HepG2 (cell line): Measurements from ENCODE around the gene CTDP1. TPM values are rescaled to one million over a fixed set of nuclear protein-coding genes. Genes with fewer than 3 reads are reported as not detected.

Experiments used
- CENPX ChIP-seq: sonication (generic); formaldehyde crosslinking; IDR thresholded peaks from 2 replicates; pipeline ENCODE4 v1.9.0; 2021; ENCODE audit warnings: mild to moderate bottlenecking, missing genetic modification reagents, moderate library complexity
- FOXP1 ChIP-seq, 2 experiments: fragments of 450-650 bp in 1 of 2; IDR thresholded peaks; 2 replicates each; pipeline ENCODE4 v1.6.1; 2017 to 2018; ENCODE audit warnings: antibody characterized with exemption in 1 of 2
- IKZF1 ChIP-seq: fragments of 450-650 bp; IDR thresholded peaks from 2 replicates; pipeline ENCODE4 v1.7.1; 2016
- JUN ChIP-seq: sonication (generic); formaldehyde crosslinking; IDR thresholded peaks from 2 replicates; pipeline ENCODE4 v1.4.0; 2020; ENCODE audit warnings: mild to moderate bottlenecking, missing genetic modification reagents
- KLF16 ChIP-seq, 2 experiments: sonication (generic) in 1 of 2; formaldehyde crosslinking in 1 of 2; IDR thresholded peaks; 2 replicates each; pipeline versions ENCODE4 v1.6.1 to v1.8.0; 2016 to 2023; ENCODE audit warnings: missing genetic modification reagents in 2 of 2, missing compliant biosample characterization in 1 of 2
- KLF6 ChIP-seq: IDR thresholded peaks from 2 replicates; pipeline ENCODE4 v1.8.0; 2016; ENCODE audit warnings: missing biosample characterization, missing genetic modification reagents
- LCORL ChIP-seq, 2 experiments: fragments of 450-650 bp in 1 of 2; sonication (generic) in 1 of 2; formaldehyde crosslinking in 1 of 2; IDR thresholded peaks; 2 replicates each; pipeline versions ENCODE4 v1.5.0 to v1.6.1; 2017 to 2020; ENCODE audit warnings: antibody characterized with exemption in 1 of 2, missing genetic modification reagents in 1 of 2
- MTF2 ChIP-seq: sonication (generic); formaldehyde crosslinking; IDR thresholded peaks from 2 replicates; pipeline ENCODE4 v1.5.0; 2020; ENCODE audit warnings: missing genetic modification reagents, borderline replicate concordance
- RARG ChIP-seq: sonication (generic); formaldehyde crosslinking; IDR thresholded peaks from 2 replicates; pipeline ENCODE4 v1.4.0; 2020; ENCODE audit warnings: low read depth, mild to moderate bottlenecking, missing genetic modification reagents
- RBFOX2 ChIP-seq: fragments of 200-400 bp; formaldehyde crosslinking; IDR thresholded peaks from 2 replicates; pipeline ENCODE4 v1.6.1; 2017; ENCODE audit warnings: low read depth, mild to moderate bottlenecking, low read length
- SSRP1 ChIP-seq: IDR thresholded peaks from 2 replicates; pipeline ENCODE4 v1.6.1; 2016; ENCODE audit warnings: control low read depth
- TGIF2 ChIP-seq: IDR thresholded peaks from 2 replicates; pipeline ENCODE4 v1.6.1; 2016; ENCODE audit warnings: control low read depth, missing compliant biosample characterization
- TOE1 ChIP-seq: sonication (generic); formaldehyde crosslinking; IDR thresholded peaks from 2 replicates; pipeline ENCODE4 v1.4.0; 2020; ENCODE audit warnings: mild to moderate bottlenecking, missing genetic modification reagents
- ZMAT3 ChIP-seq: sonication (generic); formaldehyde crosslinking; conservative IDR thresholded peaks from 2 replicates; pipeline ENCODE4 v1.7.0; 2021; ENCODE audit warnings: missing genetic modification reagents
- ZNF12 ChIP-seq: sonication (generic); formaldehyde crosslinking; IDR thresholded peaks from 2 replicates; pipeline ENCODE4 v1.5.0; 2020; ENCODE audit warnings: missing genetic modification reagents
- ZNF264 ChIP-seq: sonication (generic); formaldehyde crosslinking; IDR thresholded peaks from 2 replicates; pipeline ENCODE4 v1.4.0; 2020; ENCODE audit warnings: missing genetic modification reagents
- ZNF292 ChIP-seq: sonication (generic); formaldehyde crosslinking; IDR thresholded peaks from 2 replicates; pipeline ENCODE4 v1.8.1; 2022; ENCODE audit warnings: mild to moderate bottlenecking, low read depth, missing genetic modification reagents, borderline replicate concordance
- ZNF432 ChIP-seq: sonication (generic); formaldehyde crosslinking; IDR thresholded peaks from 2 replicates; pipeline ENCODE4 v1.5.0; 2020; ENCODE audit warnings: missing genetic modification reagents, mild to moderate bottlenecking, borderline replicate concordance
- ZNF570 ChIP-seq: sonication (generic); formaldehyde crosslinking; IDR thresholded peaks from 2 replicates; pipeline ENCODE4 v1.4.0; 2020; ENCODE audit warnings: mild to moderate bottlenecking, missing genetic modification reagents, borderline replicate concordance
- ZNF616 ChIP-seq: sonication (generic); formaldehyde crosslinking; IDR thresholded peaks from 2 replicates; pipeline ENCODE4 v1.5.0; 2020; ENCODE audit warnings: low read depth, mild to moderate bottlenecking, missing genetic modification reagents
- ZNF619 ChIP-seq: sonication (generic); formaldehyde crosslinking; IDR thresholded peaks from 2 replicates; pipeline ENCODE4 v1.4.0; 2020; ENCODE audit warnings: mild to moderate bottlenecking, missing genetic modification reagents
- ZNF773 ChIP-seq: sonication (generic); formaldehyde crosslinking; IDR thresholded peaks from 2 replicates; pipeline ENCODE4 v1.4.0; 2020; ENCODE audit warnings: missing genetic modification reagents, borderline replicate concordance
- ZNF788 ChIP-seq: sonication (generic); formaldehyde crosslinking; IDR thresholded peaks from 2 replicates; pipeline ENCODE4 v1.5.0; 2020; ENCODE audit warnings: mild to moderate bottlenecking, missing genetic modification reagents, borderline replicate concordance
- ZNF816 ChIP-seq: sonication (generic); formaldehyde crosslinking; IDR thresholded peaks from 2 replicates; pipeline ENCODE4 v1.8.0; 2022; ENCODE audit warnings: missing genetic modification reagents, mild to moderate bottlenecking, borderline replicate concordance
- ZNF891 ChIP-seq: sonication (generic); formaldehyde crosslinking; IDR thresholded peaks from 2 replicates; pipeline ENCODE4 v1.5.0; 2020; ENCODE audit warnings: mild to moderate bottlenecking, missing genetic modification reagents
- polyA plus RNA-seq, 8 experiments: library from polyadenylated mRNA; depleted of rRNA in 3 of 8; stranded (reverse) in 7 of 8; unstranded in 1 of 8; fragments of >200 nt; fragmentation: Illumina TruSeq in 4 of 8; extraction: Trizol in 4 of 8; gene quantifications; 2 replicates each; pipeline versions ENCODE4 v1.2.1 to v1.2.3, GENCODE V29; 2011 to 2016; ENCODE audit warnings: low read depth in 4 of 8, missing spikeins in 1 of 8, mixed read lengths in 1 of 8; ENCODE audit not compliant: insufficient read depth in 1 of 8
- total RNA-seq, 5 experiments: library from RNA; depleted of rRNA; stranded (reverse); fragments of >200 nt; fragmentation: Illumina TruSeq; extraction: Trizol; gene quantifications; 2 replicates each; pipeline ENCODE4 v1.2.3, GENCODE V29; 2016; ENCODE audit warnings: low read depth in 1 of 5
- TF ChIP-seq, protein P1 (sequence below), 2 experiments: sonication (generic) in 1 of 2; formaldehyde crosslinking in 1 of 2; IDR thresholded peaks; 2 replicates each; pipeline versions ENCODE4 v1.5.1 to v1.6.1; 2011 to 2020; ENCODE audit warnings: borderline replicate concordance in 1 of 2, low read depth in 1 of 2, low read length in 1 of 2, mild to moderate bottlenecking in 1 of 2, missing genetic modification reagents in 1 of 2, moderate library complexity in 1 of 2
- TF ChIP-seq, protein P2 (sequence below): IDR thresholded peaks from 2 replicates; pipeline ENCODE4 v1.6.1; 2016

Gene CTDP1
- total and polyA plus RNA-seq, 2 of the 13 experiments (the other 11 are each of a cell fraction or from before 2014, with no cell fraction given): 6.9 to 11.0 TPM

GRCh38 chr18:79795446-79795845 is 115.8 kb downstream of the CTDP1 start (continued):
- TF ChIP-seq, protein P1, sequence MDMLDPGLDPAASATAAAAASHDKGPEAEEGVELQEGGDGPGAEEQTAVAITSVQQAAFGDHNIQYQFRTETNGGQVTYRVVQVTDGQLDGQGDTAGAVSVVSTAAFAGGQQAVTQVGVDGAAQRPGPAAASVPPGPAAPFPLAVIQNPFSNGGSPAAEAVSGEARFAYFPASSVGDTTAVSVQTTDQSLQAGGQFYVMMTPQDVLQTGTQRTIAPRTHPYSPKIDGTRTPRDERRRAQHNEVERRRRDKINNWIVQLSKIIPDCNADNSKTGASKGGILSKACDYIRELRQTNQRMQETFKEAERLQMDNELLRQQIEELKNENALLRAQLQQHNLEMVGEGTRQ (IDR thresholded peaks at IDR 0.05; ENCODE audit: low read depth, low read length): no peak
- TF ChIP-seq, protein P1 (CRISPR knock-in tag; IDR thresholded peaks at IDR 0.05; ENCODE audit: borderline replicate concordance): no peak
- TF ChIP-seq KLF6 (CRISPR knock-in tag): peak; percentile 86
- peak; percentile 63; the same call in 1 of the 2 replicates for TF ChIP-seq TGIF2 (CRISPR knock-in tag)
- TF ChIP-seq KLF16 (CRISPR knock-in tag; IDR thresholded peaks at IDR 0.05): peak in 1 of 2 experiments; percentile 76; a peak in 2 of 4 replicates
- peak; percentile 55; the same call in 1 of the 2 replicates for TF ChIP-seq ZNF816
- TF ChIP-seq ZMAT3 (CRISPR knock-in tag): no peak
- no peak for TF ChIP-seq ZNF773
- TF ChIP-seq ZNF788 (CRISPR knock-in tag): no peak
- TF ChIP-seq ZNF570 (CRISPR knock-in tag): no peak
- no peak for TF ChIP-seq CENPX
- no peak for TF ChIP-seq JUN
- no peak for TF ChIP-seq IKZF1
- no peak for TF ChIP-seq ZNF619
- no peak for TF ChIP-seq RARG (CRISPR knock-in tag)
- TF ChIP-seq ZNF264: no peak
- no peak for TF ChIP-seq LCORL (IDR thresholded peaks at IDR 0.05)
- no peak; the same call in 1 of the 2 replicates for TF ChIP-seq LCORL (CRISPR knock-in tag; IDR thresholded peaks at IDR 0.05)
- no peak for TF ChIP-seq SSRP1 (CRISPR knock-in tag)
- TF ChIP-seq MTF2 (CRISPR knock-in tag): no peak
- TF ChIP-seq ZNF12: no peak; the same call in 1 of the 2 replicates
- TF ChIP-seq FOXP1 (IDR thresholded peaks at IDR 0.05): no peak
- TF ChIP-seq FOXP1 (CRISPR knock-in tag; IDR thresholded peaks at IDR 0.05): 0 out of 2 replicates have a peak, but pooled peaks have one; percentile 49
- TF ChIP-seq RBFOX2: no peak
- TF ChIP-seq, protein P2, sequence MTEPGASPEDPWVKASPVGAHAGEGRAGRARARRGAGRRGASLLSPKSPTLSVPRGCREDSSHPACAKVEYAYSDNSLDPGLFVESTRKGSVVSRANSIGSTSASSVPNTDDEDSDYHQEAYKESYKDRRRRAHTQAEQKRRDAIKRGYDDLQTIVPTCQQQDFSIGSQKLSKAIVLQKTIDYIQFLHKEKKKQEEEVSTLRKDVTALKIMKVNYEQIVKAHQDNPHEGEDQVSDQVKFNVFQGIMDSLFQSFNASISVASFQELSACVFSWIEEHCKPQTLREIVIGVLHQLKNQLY (CRISPR knock-in tag): no peak
- TF ChIP-seq ZNF432: no peak
- no peak for TF ChIP-seq ZNF616
- TF ChIP-seq TOE1: no peak
- no peak for TF ChIP-seq ZNF891 (CRISPR knock-in tag)
- no peak for TF ChIP-seq ZNF292 (CRISPR knock-in tag)
